Vagina (tissue), 2 donors: Measurements from ENCODE around the gene PYCARD. TPM values are rescaled to one million over a fixed set of nuclear protein-coding genes. Genes with fewer than 3 reads are reported as not detected.

Experiments
- DNase-seq, 2 donors: peaks; one replicate each; pipeline ENCODE4 v3.0.0-alpha.2; 2017; ENCODE audit errors: extremely low spot score in 2 of 2
- H3K27ac ChIP-seq: fragments of 200-600 bp; sonication (generic); one replicate; pipeline ENCODE4 v1.5.1; 2019
- H3K27me3 ChIP-seq: fragments of 200-600 bp; sonication (generic); one replicate; pipeline ENCODE4 v1.5.1; 2019
- H3K36me3 ChIP-seq, 2 donors: fragments of 200-600 bp; sonication (generic); one replicate each; pipeline ENCODE4 v1.5.1; 2017 to 2019
- H3K4me1 ChIP-seq: fragments of 200-600 bp; sonication (generic); one replicate; pipeline ENCODE4 v1.5.1; 2019
- H3K4me3 ChIP-seq, 2 donors: fragments of 200-600 bp; sonication (generic); 1 replicate in 1 of 2; 2 replicates in 1 of 2; pipeline ENCODE4 v1.5.1; 2016 to 2019
- H3K9me3 ChIP-seq: fragments of 200-600 bp; sonication (generic); one replicate; pipeline ENCODE4 v1.5.1; 2019
- CTCF ChIP-seq, 3 experiments: fragments of 450-650 bp in 2 of 3; fragments of 200-600 bp in 1 of 3; sonication (generic) in 1 of 3; IDR thresholded peaks; one replicate each; pipeline ENCODE4 v1.5.1; 2017 to 2019; ENCODE audit warnings: antibody characterized with exemption in 3 of 3, mild to moderate bottlenecking in 2 of 3, moderate library complexity in 2 of 3
- POLR2A ChIP-seq, 2 donors: fragments of 450-650 bp; IDR thresholded peaks; one replicate each; pipeline ENCODE4 v1.6.1; 2017; ENCODE audit warnings: antibody characterized with exemption in 2 of 2, mild to moderate bottlenecking in 2 of 2, moderate library complexity in 2 of 2
- POLR2AphosphoS5 ChIP-seq, 2 donors: sonication (generic); formaldehyde crosslinking; IDR thresholded peaks; one replicate each; pipeline ENCODE4 v1.9.0; 2017; ENCODE audit warnings: antibody characterized with exemption in 2 of 2, mild to moderate bottlenecking in 2 of 2, low read depth in 1 of 2; ENCODE audit not compliant: insufficient read depth in 1 of 2
- intact Hi-C: fragments of 100-400 bp; cut with DNase I; formaldehyde crosslinking; loops from one replicate; pipeline ENCODE4 v1.15.1; 2023
- total RNA-seq: library from RNA; depleted of rRNA; stranded (reverse); fragments of >200 nt; gene quantifications from one replicate; pipeline ENCODE4 v1.2.3, GENCODE V29; 2016

The PYCARD gene
- total RNA-seq, 1 donor from 2014 or later, result 85.0 TPM

GRCh38 chr16:31229501-31229900 is 26.9 kb upstream of the PYCARD start:
- TF ChIP-seq POLR2AphosphoS5 (IDR thresholded peaks at IDR 0.05; ENCODE audit: insufficient read depth in 1 of 2, low read depth in 1 of 2), result no peak
- TF ChIP-seq CTCF (IDR thresholded peaks at IDR 0.05), result no peak
- no peak for TF ChIP-seq POLR2A (IDR thresholded peaks at IDR 0.05)
- no peak overlapping the region for H3K4me3 ChIP-seq
- no peaks in the 10 kb centered on the region for H3K9me3 ChIP-seq
- no peaks in the 10 kb centered on the region for H3K27me3 ChIP-seq
- no peak overlapping the region for H3K27ac ChIP-seq
- DNase-seq, result no peak
- H3K4me1 ChIP-seq, result peaks cover 6% of the 10 kb centered on the region
- intact Hi-C loops, result no loop called here
- no peaks in the 10 kb centered on the region for H3K36me3 ChIP-seq

GRCh38 chr16:31228206-31228605 is 25.6 kb upstream of the PYCARD start:
- H3K27ac ChIP-seq, result no peak overlapping the region
- H3K27me3 ChIP-seq, result no peaks in the 10 kb centered on the region
- H3K9me3 ChIP-seq, result no peaks in the 10 kb centered on the region
- no peak for DNase-seq
- no peak overlapping the region for H3K4me3 ChIP-seq
- no peak for TF ChIP-seq POLR2A (IDR thresholded peaks at IDR 0.05)
- TF ChIP-seq CTCF (IDR thresholded peaks at IDR 0.05), result no peak
- no peak for TF ChIP-seq POLR2AphosphoS5 (IDR thresholded peaks at IDR 0.05; ENCODE audit: insufficient read depth in 1 of 2, low read depth in 1 of 2)
- H3K36me3 ChIP-seq, result no peaks in the 10 kb centered on the region
- H3K4me1 ChIP-seq, result peaks cover 6% of the 10 kb centered on the region
- intact Hi-C loops, result no loop called here

GRCh38 chr16:31225193-31225592 is 22.6 kb upstream of the PYCARD start:
- Histone ChIP-seq H3K9me3 (no peaks in the 10 kb centered on the region), H3K27ac (no peak overlapping the region)
- intact Hi-C loops, result no loop called here

GRCh38 chr16:31224092-31224955 is 21.8 kb upstream of the PYCARD start:
- intact Hi-C loops, result no loop called here
- Histone ChIP-seq H3K9me3 (no peaks in the 10 kb centered on the region), H3K4me1 (peaks cover under 1% of the 10 kb centered on the region), H3K36me3 (no peaks in the 10 kb centered on the region), H3K4me3 (no peak overlapping the region), H3K27me3 (no peaks in the 10 kb centered on the region), H3K27ac (no peak overlapping the region)
- TF ChIP-seq CTCF (IDR thresholded peaks at IDR 0.05) (no peak), POLR2AphosphoS5 (IDR thresholded peaks at IDR 0.05; ENCODE audit: insufficient read depth in 1 of 2, low read depth in 1 of 2) (no peak), POLR2A (IDR thresholded peaks at IDR 0.05) (no peak)
- DNase-seq, result no peak

More at GRCh38 chr16:31225193-31225592, 22.6 kb upstream of the PYCARD start:
- no peak for DNase-seq
- no peaks in the 10 kb centered on the region for H3K27me3 ChIP-seq
- H3K36me3 ChIP-seq, result no peaks in the 10 kb centered on the region
- no peak overlapping the region for H3K4me3 ChIP-seq
- TF ChIP-seq CTCF (IDR thresholded peaks at IDR 0.05), result no peak
- peaks cover 6% of the 10 kb centered on the region for H3K4me1 ChIP-seq

GRCh38 chr16:31223044-31223443 is 20.5 kb upstream of the PYCARD start:
- no peak for TF ChIP-seq CTCF (IDR thresholded peaks at IDR 0.05)
- TF ChIP-seq POLR2A (IDR thresholded peaks at IDR 0.05), result no peak
- no peak for TF ChIP-seq POLR2AphosphoS5 (IDR thresholded peaks at IDR 0.05; ENCODE audit: insufficient read depth in 1 of 2, low read depth in 1 of 2)
- no peak overlapping the region for H3K4me3 ChIP-seq
- no peak for DNase-seq
- intact Hi-C loops, result no loop called here
- no peak overlapping the region for H3K27ac ChIP-seq
- H3K4me1 ChIP-seq, result no peaks in the 10 kb centered on the region
- H3K27me3 ChIP-seq, result no peaks in the 10 kb centered on the region
- H3K36me3 ChIP-seq, result no peaks in the 10 kb centered on the region
- no peaks in the 10 kb centered on the region for H3K9me3 ChIP-seq
